ENCODE results near the gene LMCD1.

The LMCD1 gene

GRCh38 chr3:8529738-8530525 lies 28.3 kb downstream of the LMCD1 start:
- no peak for DNase-seq (ENCODE audit: low read depth)

GRCh38 chr3:8530581-8530980 lies 29.0 kb downstream of the LMCD1 start:
- no peak for TF ChIP-seq CTCF (IDR thresholded peaks at IDR 0.05; ENCODE audit: control insufficient read depth, extremely low read depth, insufficient read depth)
- no peak overlapping the region for H3K4me3 ChIP-seq (ENCODE audit: low read depth, low read length)
- DNase-seq (ENCODE audit: low read depth), result no peak

More at GRCh38 chr3:8529738-8530525, 28.3 kb downstream of the LMCD1 start:
- no peak overlapping the region for H3K4me3 ChIP-seq (ENCODE audit: low read depth, low read length)
- no peak for TF ChIP-seq CTCF (IDR thresholded peaks at IDR 0.05; ENCODE audit: control insufficient read depth, extremely low read depth, insufficient read depth)

- DNase-seq (ENCODE audit: low read depth), result no peak
- H3K4me3 ChIP-seq (ENCODE audit: low read depth, low read length), result no peak overlapping the region
- no peak for TF ChIP-seq CTCF (IDR thresholded peaks at IDR 0.05; ENCODE audit: control insufficient read depth, extremely low read depth, insufficient read depth)
These were observed 30.7 kb downstream of the LMCD1 start for GRCh38 chr3:8532251-8532871.

GRCh38 chr3:8536096-8537056 lies 34.8 kb downstream of the LMCD1 start:
- TF ChIP-seq CTCF (IDR thresholded peaks at IDR 0.05; ENCODE audit: control insufficient read depth, extremely low read depth, insufficient read depth), result no peak
- DNase-seq (ENCODE audit: low read depth), result no peak

GRCh38 chr3:8537440-8537839 lies 35.8 kb downstream of the LMCD1 start:
- no peak for TF ChIP-seq CTCF (IDR thresholded peaks at IDR 0.05; ENCODE audit: control insufficient read depth, extremely low read depth, insufficient read depth)
- DNase-seq (ENCODE audit: low read depth), result no peak
- no peak overlapping the region for H3K4me3 ChIP-seq (ENCODE audit: low read depth, low read length)

More at GRCh38 chr3:8536096-8537056, 34.8 kb downstream of the LMCD1 start:
- H3K4me3 ChIP-seq (ENCODE audit: low read depth, low read length), result no peak overlapping the region

GRCh38 chr3:8538223-8538622 lies 36.6 kb downstream of the LMCD1 start:
- no peak for TF ChIP-seq CTCF (IDR thresholded peaks at IDR 0.05; ENCODE audit: control insufficient read depth, extremely low read depth, insufficient read depth)
- H3K4me3 ChIP-seq (ENCODE audit: low read depth, low read length), result no peak overlapping the region
- no peak for DNase-seq (ENCODE audit: low read depth)

Data from LNCaP clone FGC (cell line).